RWPE1 (cell line): ENCODE measurements around the gene OSBP2.
A peak's percentile ranks its signal among the peaks of the same experiment; 100 is the strongest.

Experiments
- CTCF ChIA-PET: fragments of 350-600 bp; sonication (Branson Sonifier 250); formaldehyde crosslinking; extraction: SDS; loops from one replicate; lab custom pipeline; 2021; lab: Yijun Ruan, JAX
- POLR2A ChIA-PET: fragments of 400-600 bp; formaldehyde crosslinking; extraction: SDS; loops from one replicate; lab custom pipeline; 2020; ENCODE audit warnings: antibody characterized with exemption; ENCODE audit not compliant: low non-redundant PET; lab: Yijun Ruan, JAX
- DNase-seq: peaks from one replicate; pipeline ENCODE4 v3.0.0; 2012; ENCODE audit warnings: low spot score
- H3K27ac ChIP-seq: fragments of 450-650 bp; 2 replicates; pipeline ENCODE4 v1.5.1; 2017
- TF ChIP-seq, protein P1 (sequence below): fragments of 450-650 bp; conservative IDR thresholded peaks from 2 replicates; pipeline ENCODE4 v1.5.1; 2017; ENCODE audit warnings: low read depth, mild to moderate bottlenecking

The OSBP2 gene

DNA sequence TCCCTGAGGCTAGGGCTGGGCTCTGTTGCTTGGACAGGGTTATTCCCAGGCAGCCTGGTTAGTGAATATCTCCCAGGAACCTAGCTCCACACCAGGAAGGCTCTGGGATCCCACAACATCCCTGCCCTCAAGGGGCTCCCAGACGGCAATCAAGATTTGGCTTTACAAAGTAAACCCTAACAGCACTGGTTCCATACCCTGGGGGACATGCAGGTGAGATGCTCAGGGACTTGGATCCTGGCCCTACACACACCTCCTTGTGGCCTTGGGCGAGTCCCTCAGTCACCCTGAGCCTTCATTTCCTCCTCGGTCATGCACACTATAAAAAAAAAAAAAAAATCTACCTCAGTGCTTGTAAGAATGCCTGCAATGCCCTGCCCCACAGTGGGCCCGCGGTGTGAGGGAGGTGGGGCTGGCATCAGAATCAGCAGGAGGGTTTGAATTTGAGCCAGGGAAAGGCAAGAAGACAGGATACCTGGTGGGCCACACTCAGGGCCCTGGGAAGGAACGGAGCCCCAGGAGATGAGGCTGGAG is 187.6 kb downstream of the OSBP2 start:
- H3K27ac ChIP-seq = peak overlapping the region; percentile 23; the same call in 1 of the 2 replicates
- no peak for DNase-seq
- CTCF ChIA-PET = no interaction called here
- TF ChIP-seq, protein P1, sequence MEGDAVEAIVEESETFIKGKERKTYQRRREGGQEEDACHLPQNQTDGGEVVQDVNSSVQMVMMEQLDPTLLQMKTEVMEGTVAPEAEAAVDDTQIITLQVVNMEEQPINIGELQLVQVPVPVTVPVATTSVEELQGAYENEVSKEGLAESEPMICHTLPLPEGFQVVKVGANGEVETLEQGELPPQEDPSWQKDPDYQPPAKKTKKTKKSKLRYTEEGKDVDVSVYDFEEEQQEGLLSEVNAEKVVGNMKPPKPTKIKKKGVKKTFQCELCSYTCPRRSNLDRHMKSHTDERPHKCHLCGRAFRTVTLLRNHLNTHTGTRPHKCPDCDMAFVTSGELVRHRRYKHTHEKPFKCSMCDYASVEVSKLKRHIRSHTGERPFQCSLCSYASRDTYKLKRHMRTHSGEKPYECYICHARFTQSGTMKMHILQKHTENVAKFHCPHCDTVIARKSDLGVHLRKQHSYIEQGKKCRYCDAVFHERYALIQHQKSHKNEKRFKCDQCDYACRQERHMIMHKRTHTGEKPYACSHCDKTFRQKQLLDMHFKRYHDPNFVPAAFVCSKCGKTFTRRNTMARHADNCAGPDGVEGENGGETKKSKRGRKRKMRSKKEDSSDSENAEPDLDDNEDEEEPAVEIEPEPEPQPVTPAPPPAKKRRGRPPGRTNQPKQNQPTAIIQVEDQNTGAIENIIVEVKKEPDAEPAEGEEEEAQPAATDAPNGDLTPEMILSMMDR = no peak
- POLR2A ChIA-PET = no interaction called here

DNA sequence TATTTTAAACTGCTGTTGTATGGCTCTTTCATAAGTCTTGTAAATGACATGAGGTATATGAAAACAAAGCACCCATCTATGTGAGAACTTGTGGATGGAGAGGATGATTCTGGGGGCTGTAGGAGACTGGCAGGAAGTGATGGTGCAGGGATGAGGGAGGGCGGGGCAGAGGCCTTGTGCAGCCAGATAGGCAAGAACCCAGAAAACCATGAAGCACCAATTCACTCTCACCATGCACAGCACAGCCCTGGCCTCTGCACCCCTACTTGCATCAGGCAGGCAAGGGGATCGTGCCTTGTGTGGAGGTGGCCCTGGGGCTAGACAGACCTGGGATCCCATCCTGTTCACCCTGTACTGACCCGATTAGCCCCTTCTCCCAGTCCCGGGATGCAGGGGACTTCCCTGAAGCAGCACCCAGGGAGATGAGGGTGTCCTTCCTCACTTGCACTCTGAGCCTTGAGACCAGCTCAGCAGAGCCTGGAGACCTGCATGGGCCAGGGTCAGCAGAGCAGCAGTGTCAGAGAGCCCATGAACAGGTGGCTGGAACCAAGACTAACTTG is 188.4 kb downstream of the OSBP2 start:
- ChIA-PET POLR2A (no interaction called here), CTCF (no interaction called here)
- no peak overlapping the region for H3K27ac ChIP-seq
- DNase-seq = no peak
- TF ChIP-seq, protein P1 = no peak

DNA sequence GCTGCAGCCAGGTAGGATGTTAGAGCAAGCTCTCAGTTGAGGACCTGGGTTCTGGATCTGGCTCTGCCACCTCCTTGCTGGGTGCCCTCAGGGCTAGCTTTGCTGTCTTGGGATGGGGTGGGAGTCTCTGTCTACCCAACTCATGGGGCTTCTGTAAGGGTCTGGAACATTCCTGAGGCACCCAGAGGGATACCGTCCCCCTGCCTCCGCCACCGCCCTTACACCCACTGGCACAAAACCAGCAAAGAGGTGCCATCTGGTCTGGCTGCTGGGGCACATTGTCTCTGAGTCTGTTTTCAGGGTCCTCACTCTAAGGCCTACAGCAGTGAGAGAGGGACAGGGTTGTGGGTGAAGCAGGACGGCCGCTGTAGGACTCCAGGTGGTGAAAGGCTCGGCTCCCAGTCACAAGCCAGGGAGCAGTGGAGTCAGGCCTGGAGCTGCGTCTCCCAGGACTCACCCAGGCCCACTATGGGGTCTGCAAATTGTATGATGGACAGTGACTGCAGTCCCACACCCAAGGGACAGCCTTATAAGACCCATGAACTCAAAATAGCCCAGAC is 189.0 kb downstream of the OSBP2 start:
- POLR2A ChIA-PET = no interaction called here
- CTCF ChIA-PET = no interaction called here

DNA sequence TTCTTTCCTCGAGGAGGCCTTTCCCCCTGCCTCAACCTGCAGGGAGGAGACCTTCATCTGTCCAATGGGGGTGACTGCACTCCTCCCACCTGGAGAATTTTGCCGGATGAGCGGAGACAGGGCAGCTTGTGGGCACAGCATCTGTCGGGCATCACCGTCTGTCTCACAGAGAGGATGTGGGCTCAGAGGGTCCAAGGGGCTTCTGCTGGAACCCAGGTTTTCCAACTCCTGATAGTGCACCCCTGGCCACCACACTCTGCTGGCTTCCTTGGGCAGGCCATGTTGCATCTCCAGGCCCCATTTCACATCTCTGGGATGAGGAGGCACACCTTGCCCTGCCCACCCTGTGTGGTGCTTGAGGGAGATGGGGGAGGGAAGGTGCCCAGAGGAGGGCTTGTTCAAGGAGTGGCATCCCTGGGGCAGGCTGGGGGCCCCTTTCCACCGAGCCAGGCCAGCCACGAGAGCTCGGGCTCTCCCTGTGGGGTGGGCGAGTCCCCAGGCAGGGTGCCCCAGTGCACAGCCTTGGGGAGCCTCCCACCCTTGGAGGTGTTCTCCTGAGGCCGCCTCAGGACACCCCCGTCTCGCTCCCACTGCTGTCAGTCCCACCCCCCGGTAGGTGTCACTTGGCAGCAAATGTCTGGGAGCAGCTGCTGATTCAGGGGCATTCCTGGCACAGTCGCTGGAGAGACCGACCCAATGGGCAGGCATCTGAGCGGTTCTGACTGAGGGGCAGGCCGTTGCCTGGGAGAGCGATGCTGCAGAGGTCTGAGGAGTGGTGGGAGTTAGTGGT is 189.7 kb downstream of the OSBP2 start:
- DNase-seq = no peak
- CTCF ChIA-PET = no interaction called here
- TF ChIP-seq, protein P1 = no peak
- POLR2A ChIA-PET = no interaction called here
- 0 out of 2 replicates have a peak overlapping the region, but pooled peaks have one; percentile 6 for H3K27ac ChIP-seq

More for the DNA sequence above, 189.0 kb downstream of the OSBP2 start:
- H3K27ac ChIP-seq = no peak overlapping the region
- TF ChIP-seq, protein P1 = no peak
- no peak for DNase-seq

DNA sequence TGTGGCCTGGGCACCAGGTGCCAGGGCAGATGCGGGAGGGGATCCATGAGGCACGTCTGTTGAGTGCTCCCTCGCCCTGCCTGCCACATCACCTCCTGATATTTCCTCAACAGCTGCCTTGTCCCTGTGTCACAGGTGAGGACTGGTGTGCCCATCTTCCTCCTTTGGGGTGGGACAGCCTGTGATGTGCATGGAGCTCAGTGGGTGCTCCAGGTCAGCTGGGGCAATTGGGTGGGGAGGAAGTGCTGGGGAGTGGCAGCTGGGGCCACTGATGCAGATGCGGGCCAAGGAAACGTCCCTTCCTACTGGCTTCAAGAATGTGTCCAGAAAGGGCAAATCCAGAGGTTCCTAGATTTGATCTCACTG is 190.3 kb downstream of the OSBP2 start:
- ChIA-PET CTCF (no interaction called here), POLR2A (no interaction called here)
- H3K27ac ChIP-seq = 0 out of 2 replicates have a peak overlapping the region, but pooled peaks have one; percentile 6
- DNase-seq = no peak
- TF ChIP-seq, protein P1 = no peak

DNA sequence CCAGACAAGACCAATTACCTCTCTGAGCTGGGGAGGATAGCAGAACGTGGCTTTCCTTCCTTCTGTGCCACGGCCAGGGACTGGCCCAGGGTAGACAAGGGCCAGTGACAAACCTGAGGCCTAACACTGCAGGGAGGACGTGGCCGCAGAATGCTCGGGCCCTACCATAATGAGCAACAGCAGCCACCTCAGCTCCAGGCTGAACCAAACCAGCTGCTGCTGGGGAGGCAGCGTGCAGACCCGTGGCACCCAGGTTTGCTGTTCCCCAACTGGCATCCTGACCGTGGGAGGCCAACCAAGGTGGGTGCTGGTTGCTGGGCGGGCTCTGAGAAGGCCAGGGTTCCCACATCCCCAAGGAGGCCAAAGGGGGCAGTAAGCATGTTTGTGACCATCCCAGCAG is 190.9 kb downstream of the OSBP2 start:
- CTCF ChIA-PET = no interaction called here
- H3K27ac ChIP-seq = no peak overlapping the region
- TF ChIP-seq, protein P1 = no peak
- POLR2A ChIA-PET = no interaction called here
- DNase-seq = no peak
